SK-N-MC (cell line): ENCODE data around the gene PRPF19.

Experiments
- DNase-seq: peaks from one replicate; pipeline ENCODE4 v3.0.0-alpha.2; 2011; ENCODE audit warnings: low read depth, low spot score
- H3K27ac ChIP-seq: fragments of 200-600 bp; sonication (generic); 2 replicates; pipeline ENCODE4 v1.5.1; 2016; ENCODE audit warnings: mixed run types
- H3K36me3 ChIP-seq: fragments of 200-600 bp; sonication (generic); 2 replicates; pipeline ENCODE4 v1.6.1; 2017; ENCODE audit warnings: antibody characterized with exemption, low read length, mixed read lengths; ENCODE audit not compliant: insufficient read depth
- H3K4me3 ChIP-seq: fragments of 200-600 bp; sonication (generic); 2 replicates; pipeline ENCODE4 v1.5.1; 2016
- H3K9ac ChIP-seq: fragments of 200-600 bp; sonication (generic); 2 replicates; pipeline ENCODE4 v1.8.0; 2017; ENCODE audit warnings: mixed run types, mixed read lengths; ENCODE audit not compliant: insufficient read length
- H3K9me3 ChIP-seq: fragments of 200-600 bp; sonication (generic); 2 replicates; pipeline ENCODE4 v1.6.1; 2017; ENCODE audit warnings: low read depth, mild to moderate bottlenecking, antibody characterized with exemption, low read length, moderate library complexity, mixed read lengths
- EZH2 ChIP-seq: fragments of 200-600 bp; sonication (generic); IDR thresholded peaks from one replicate; pipeline ENCODE4 v1.6.1; 2017; ENCODE audit warnings: antibody characterized with exemption
- FOXP2 ChIP-seq: optimal IDR thresholded peaks from 2 replicates; pipeline ENCODE3; 2011; ENCODE audit warnings: mild to moderate bottlenecking, moderate library complexity; ENCODE audit not compliant: insufficient read depth; ENCODE audit errors: extremely low read length, control extremely low read depth
- POLR2AphosphoS5 ChIP-seq: IDR thresholded peaks from 2 replicates; pipeline ENCODE4 v1.6.1; 2012; ENCODE audit warnings: mild to moderate bottlenecking, low read depth, low read length, borderline replicate concordance

PRPF19 gene

GRCh38 chr11:60934124-60934789, 27.9 kb upstream of the PRPF19 start:
- Histone ChIP-seq H3K27ac (no peak overlapping the region), H3K36me3 (peaks cover 24% of the 10 kb centered on the region; the same call in 1 of the 2 replicates), H3K9ac (no peak overlapping the region), H3K9me3 (no peaks in the 10 kb centered on the region), H3K4me3 (no peak overlapping the region)
- no peak for DNase-seq
- no peak for TF ChIP-seq POLR2AphosphoS5
- no peak for TF ChIP-seq FOXP2
- TF ChIP-seq EZH2 = no peak

DNA sequence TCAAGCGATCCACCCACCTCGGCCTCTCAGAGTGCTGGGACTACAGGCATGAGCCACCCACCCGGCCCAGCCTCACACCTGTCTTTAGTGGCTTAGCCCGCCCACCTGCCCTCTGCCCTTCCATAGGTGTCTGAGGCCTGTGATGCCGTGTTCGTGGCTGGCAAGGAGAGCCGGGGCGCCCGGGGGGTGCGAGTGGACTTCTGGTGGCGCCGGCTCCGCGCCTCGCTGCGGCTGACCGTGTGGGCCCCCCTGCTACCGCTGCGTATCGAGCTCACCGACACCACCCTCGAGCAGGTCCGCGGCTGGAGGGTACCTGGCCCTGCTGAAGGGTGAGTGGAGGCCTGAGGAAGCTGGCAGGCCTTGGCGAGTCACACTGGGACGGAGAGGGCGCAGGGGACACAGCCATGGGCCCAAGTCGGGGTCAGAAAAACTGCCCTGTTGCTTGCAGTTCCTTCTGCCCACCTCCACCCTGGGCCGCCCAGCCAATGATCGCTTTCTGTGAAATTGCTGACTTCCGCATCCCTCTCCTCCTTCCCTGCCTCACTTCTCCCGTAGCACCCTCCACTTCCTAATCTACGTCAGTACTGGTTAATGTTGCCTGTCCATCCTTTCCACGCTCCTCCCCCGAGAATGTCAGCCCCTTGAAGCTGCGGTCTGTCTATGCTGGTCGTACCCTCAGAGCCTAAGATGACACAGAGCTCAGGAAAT, 27.2 kb upstream of the PRPF19 start:
- Histone ChIP-seq H3K36me3 (peaks cover 24% of the 10 kb centered on the region; the same call in 1 of the 2 replicates), H3K27ac (no peak overlapping the region), H3K9ac (no peak overlapping the region), H3K9me3 (no peaks in the 10 kb centered on the region), H3K4me3 (no peak overlapping the region)
- no peak for DNase-seq
- TF ChIP-seq POLR2AphosphoS5 (no peak), EZH2 (no peak), FOXP2 (no peak)

GRCh38 chr11:60932605-60933356, 26.4 kb upstream of the PRPF19 start:
- H3K9ac ChIP-seq = no peak overlapping the region

GRCh38 chr11:60931917-60932316, 25.5 kb upstream of the PRPF19 start:
- no peak overlapping the region for H3K9ac ChIP-seq
- no peak overlapping the region for H3K4me3 ChIP-seq
- H3K9me3 ChIP-seq = no peaks in the 10 kb centered on the region
- no peak for DNase-seq
- TF ChIP-seq EZH2 = no peak
- no peak for TF ChIP-seq POLR2AphosphoS5
- no peak for TF ChIP-seq FOXP2
- peaks cover 30% of the 10 kb centered on the region; the same call in 1 of the 2 replicates for H3K36me3 ChIP-seq
- no peak overlapping the region for H3K27ac ChIP-seq

More at GRCh38 chr11:60932605-60933356, 26.4 kb upstream of the PRPF19 start:
- peaks cover 27% of the 10 kb centered on the region; the same call in 1 of the 2 replicates for H3K36me3 ChIP-seq
- no peak overlapping the region for H3K4me3 ChIP-seq
- H3K9me3 ChIP-seq = no peaks in the 10 kb centered on the region
- DNase-seq = no peak
- no peak overlapping the region for H3K27ac ChIP-seq
- no peak for TF ChIP-seq EZH2
- no peak for TF ChIP-seq POLR2AphosphoS5
- no peak for TF ChIP-seq FOXP2

- DNase-seq = no peak
- no peak overlapping the region for H3K9ac ChIP-seq
- H3K9me3 ChIP-seq = no peaks in the 10 kb centered on the region
- H3K4me3 ChIP-seq = no peak overlapping the region
- peaks cover 30% of the 10 kb centered on the region; the same call in 1 of the 2 replicates for H3K36me3 ChIP-seq
- no peak overlapping the region for H3K27ac ChIP-seq
- TF ChIP-seq POLR2AphosphoS5 (no peak), FOXP2 (no peak), EZH2 (no peak)
Measured at GRCh38 chr11:60930394-60930793, 24.0 kb upstream of the PRPF19 start.

DNA sequence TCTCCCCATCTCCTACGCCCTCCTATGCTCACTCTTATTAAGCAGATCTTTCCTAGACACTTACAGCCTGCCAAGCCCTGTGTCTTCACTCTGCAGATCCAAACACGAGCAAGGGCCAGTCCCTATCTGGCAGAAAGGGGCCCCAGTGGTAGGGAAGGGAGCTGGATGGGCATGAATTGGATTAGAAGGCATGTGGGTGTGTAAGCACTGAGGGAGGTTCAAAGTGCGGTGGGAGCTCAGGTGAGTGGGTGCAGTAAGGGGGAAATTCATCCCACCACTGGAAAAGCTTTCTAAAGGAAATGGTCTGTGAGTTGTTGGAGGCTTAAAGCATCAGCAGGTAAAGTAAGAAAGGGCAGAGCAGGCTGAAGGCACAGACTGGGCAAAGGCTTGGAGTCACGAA, 23.4 kb upstream of the PRPF19 start:
- Histone ChIP-seq H3K9me3 (no peaks in the 10 kb centered on the region), H3K4me3 (no peak overlapping the region), H3K27ac (no peak overlapping the region), H3K36me3 (peaks cover 30% of the 10 kb centered on the region; the same call in 1 of the 2 replicates), H3K9ac (no peak overlapping the region)
- no peak for DNase-seq
- no peak for TF ChIP-seq POLR2AphosphoS5
- no peak for TF ChIP-seq EZH2
- no peak for TF ChIP-seq FOXP2

DNA sequence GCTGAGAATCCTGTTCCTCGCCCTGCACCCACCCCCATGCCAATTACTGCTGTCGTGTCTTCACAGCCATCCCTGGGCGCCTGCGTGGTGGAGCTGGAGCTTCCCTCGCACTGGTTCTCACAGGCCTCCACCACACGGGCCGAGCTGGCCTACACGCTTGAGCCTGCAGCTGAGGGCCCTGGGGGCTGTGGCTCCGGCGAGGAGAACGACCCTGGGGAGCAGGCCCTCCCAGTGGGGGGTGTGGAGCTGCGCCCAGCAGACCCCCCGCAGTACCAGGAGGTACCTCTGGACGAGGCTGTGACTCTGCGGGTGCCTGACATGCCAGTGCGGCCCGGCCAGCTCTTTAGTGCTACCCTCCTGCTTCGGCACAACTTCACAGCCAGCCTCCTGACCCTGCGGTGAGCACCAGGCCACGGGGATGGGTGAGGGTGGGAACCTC, 22.2 kb upstream of the PRPF19 start:
- no peak for DNase-seq
- Histone ChIP-seq H3K9me3 (no peaks in the 10 kb centered on the region), H3K27ac (no peak overlapping the region), H3K36me3 (peaks cover 30% of the 10 kb centered on the region; the same call in 1 of the 2 replicates), H3K4me3 (no peak overlapping the region), H3K9ac (no peak overlapping the region)
- TF ChIP-seq FOXP2 = no peak
- TF ChIP-seq POLR2AphosphoS5 = no peak
- TF ChIP-seq EZH2 = no peak

GRCh38 chr11:60927600-60927999, 21.2 kb upstream of the PRPF19 start:
- no peak for DNase-seq
- TF ChIP-seq EZH2 (no peak), POLR2AphosphoS5 (no peak), FOXP2 (no peak)
- Histone ChIP-seq H3K4me3 (no peak overlapping the region), H3K36me3 (peaks cover 35% of the 10 kb centered on the region; the same call in 1 of the 2 replicates), H3K27ac (no peak overlapping the region), H3K9ac (no peak overlapping the region), H3K9me3 (no peaks in the 10 kb centered on the region)
